HFFc6 (cell line): Measurements from ENCODE around the gene POU2AF1. TPM values are rescaled to one million over a fixed set of nuclear protein-coding genes. Genes with fewer than 3 reads are reported as not detected.

Source experiments
- DNase-seq: peaks from one replicate; pipeline ENCODE4 v3.0.0-alpha.2; 2018
- H3K27ac Mint-ChIP-seq: 2 replicates; pipeline ENCODE4 v1.8.0; 2020; ENCODE audit warnings: mild to moderate bottlenecking, mixed read lengths
- H3K27me3 Mint-ChIP-seq: 2 replicates; pipeline ENCODE4 v1.8.0; 2021; ENCODE audit warnings: mild to moderate bottlenecking, moderate library complexity, mixed read lengths; ENCODE audit not compliant: insufficient read depth
- H3K36me3 Mint-ChIP-seq: 2 replicates; pipeline ENCODE4 v1.8.0; 2021; ENCODE audit warnings: low read depth, mixed read lengths
- H3K4me1 Mint-ChIP-seq: 2 replicates; pipeline ENCODE4 v1.8.0; 2020; ENCODE audit warnings: low read depth, mixed read lengths
- H3K4me3 Mint-ChIP-seq: 2 replicates; pipeline ENCODE4 v1.8.0; 2020; ENCODE audit warnings: mild to moderate bottlenecking, moderate library complexity, mixed read lengths
- H3K9me3 Mint-ChIP-seq: 2 replicates; pipeline ENCODE4 v1.8.0; 2020; ENCODE audit warnings: mild to moderate bottlenecking, mixed read lengths
- CTCF ChIP-seq: fragments of 200-600 bp; sonication (generic); IDR thresholded peaks from 2 replicates; pipeline ENCODE4 v1.5.0; 2021; ENCODE audit warnings: antibody characterized with exemption, mild to moderate bottlenecking
- total RNA-seq, 6 experiments: library from RNA; stranded (reverse); fragmentation: NEBNext Ultra II Directional; extraction: Animal tissue kit (Norgen Biotek cat#: 25700); gene quantifications; 2 replicates in 1 of 6; 3 replicates in 5 of 6; pipeline ENCODE4 v1.2.3, GENCODE V29; 2021

The POU2AF1 gene
- total RNA-seq, 6 experiments from 2014 or later: not detected

GRCh38 chr11:111367411-111368284 is 11.4 kb downstream of the POU2AF1 start:
- Mint-ChIP-seq H3K36me3 (no peaks in the 10 kb centered on the region), H3K4me3 (no peak overlapping the region), H3K27ac (no peak overlapping the region), H3K4me1 (0 out of 2 replicates have a peak, but pooled peaks cover 5% of the 10 kb centered on the region), H3K9me3 (no peaks in the 10 kb centered on the region), H3K27me3 (peaks cover 17% of the 10 kb centered on the region)
- no peak for TF ChIP-seq CTCF
- DNase-seq: no peak

- Mint-ChIP-seq H3K27ac (no peak overlapping the region), H3K4me1 (0 out of 2 replicates have a peak, but pooled peaks cover 5% of the 10 kb centered on the region), H3K36me3 (no peaks in the 10 kb centered on the region), H3K9me3 (no peaks in the 10 kb centered on the region), H3K27me3 (peaks cover 9% of the 10 kb centered on the region), H3K4me3 (no peak overlapping the region)
- TF ChIP-seq CTCF: no peak
- no peak for DNase-seq
These were observed 12.3 kb downstream of the POU2AF1 start for GRCh38 chr11:111366560-111367410.

GRCh38 chr11:111365722-111366559 is 13.1 kb downstream of the POU2AF1 start:
- DNase-seq: no peak
- no peaks in the 10 kb centered on the region for H3K36me3 Mint-ChIP-seq
- H3K27ac Mint-ChIP-seq: no peak overlapping the region
- no peaks in the 10 kb centered on the region for H3K9me3 Mint-ChIP-seq
- H3K27me3 Mint-ChIP-seq: peaks cover 9% of the 10 kb centered on the region
- TF ChIP-seq CTCF: no peak
- H3K4me3 Mint-ChIP-seq: no peak overlapping the region
- 0 out of 2 replicates have a peak, but pooled peaks cover 5% of the 10 kb centered on the region for H3K4me1 Mint-ChIP-seq

- peaks cover 9% of the 10 kb centered on the region for H3K27me3 Mint-ChIP-seq
- H3K9me3 Mint-ChIP-seq: no peaks in the 10 kb centered on the region
- H3K4me1 Mint-ChIP-seq: 0 out of 2 replicates have a peak, but pooled peaks cover 5% of the 10 kb centered on the region
These were observed 14.6 kb downstream of the POU2AF1 start for GRCh38 chr11:111364503-111364902.

More at GRCh38 chr11:111364503-111364902, 14.6 kb downstream of the POU2AF1 start:
- DNase-seq: no peak
- TF ChIP-seq CTCF: no peak
- no peak overlapping the region for H3K27ac Mint-ChIP-seq
- no peak overlapping the region for H3K4me3 Mint-ChIP-seq
- H3K36me3 Mint-ChIP-seq: no peaks in the 10 kb centered on the region
